ENCODE data around the gene PPIL6.
"Not testable (repeated sequence)": the region's sequence is repeated elsewhere in the genome, so short reads cannot be mapped to it uniquely, and the experiment has no call there.

The PPIL6 gene

GRCh38 chr6:109466212-109466923 lies 25.9 kb upstream of the PPIL6 start:
- DNase-seq = no peak

- no peak for DNase-seq
Measured at GRCh38 chr6:109465772-109466171, 25.3 kb upstream of the PPIL6 start.

- no peak for DNase-seq
Measured at GRCh38 chr6:109461733-109462526, 21.5 kb upstream of the PPIL6 start.

- not testable (repeated sequence) for DNase-seq
Measured at GRCh38 chr6:109461205-109461604, 20.8 kb upstream of the PPIL6 start.

- no peak for DNase-seq
Measured at GRCh38 chr6:109460161-109460829, 19.9 kb upstream of the PPIL6 start.

DNA sequence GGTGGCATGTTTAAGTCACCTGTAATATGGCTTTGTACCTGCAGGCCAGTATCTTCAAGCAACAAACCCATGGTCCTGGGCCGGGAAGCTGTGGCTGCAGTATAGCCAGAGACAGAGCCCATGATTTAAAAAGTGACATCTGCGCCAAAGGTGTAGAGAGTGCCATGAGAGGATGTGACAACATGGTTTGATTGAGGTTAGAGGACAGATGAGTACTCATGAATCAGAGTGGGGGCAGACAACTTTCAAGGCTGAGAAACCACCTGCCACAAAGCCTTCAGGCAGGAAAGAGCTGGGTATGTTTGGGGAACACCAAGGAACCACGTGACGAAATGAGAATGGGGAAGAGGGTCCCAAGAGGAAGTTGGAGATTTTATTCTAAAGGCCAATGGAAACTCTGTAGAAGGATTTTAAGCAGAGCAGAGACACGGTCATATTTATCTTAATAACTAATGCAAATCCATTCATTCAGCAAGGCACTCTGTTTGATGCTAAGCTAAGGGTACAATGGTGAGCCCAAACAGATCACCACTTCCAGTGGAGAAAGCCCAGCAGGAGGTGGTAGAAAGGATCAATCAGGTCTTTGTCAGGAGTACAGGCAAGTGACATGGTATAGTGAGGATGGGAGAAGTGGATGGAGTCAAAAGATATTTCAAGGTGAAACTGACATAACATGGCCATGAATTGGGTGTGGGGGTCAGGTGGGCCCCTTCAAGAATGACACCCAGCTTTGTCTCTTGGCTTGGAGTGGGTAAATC lies 18.5 kb upstream of the PPIL6 start:
- DNase-seq = peak; percentile 45

GRCh38 chr6:109457562-109457996 lies 17.2 kb upstream of the PPIL6 start:
- no peak for DNase-seq

GRCh38 chr6:109456710-109457561 lies 16.5 kb upstream of the PPIL6 start:
- no peak for DNase-seq

- no peak for DNase-seq
Measured at GRCh38 chr6:109456111-109456583, 15.7 kb upstream of the PPIL6 start.

- DNase-seq = peak; percentile 72
Measured at GRCh38 chr6:109455437-109456110, 15.1 kb upstream of the PPIL6 start, which contains the start of gene MICAL1. MICAL1 (minus strand) TSS chr6:109455772; CDS start chr6:109454196, 1,576 bp downstream.

DNA sequence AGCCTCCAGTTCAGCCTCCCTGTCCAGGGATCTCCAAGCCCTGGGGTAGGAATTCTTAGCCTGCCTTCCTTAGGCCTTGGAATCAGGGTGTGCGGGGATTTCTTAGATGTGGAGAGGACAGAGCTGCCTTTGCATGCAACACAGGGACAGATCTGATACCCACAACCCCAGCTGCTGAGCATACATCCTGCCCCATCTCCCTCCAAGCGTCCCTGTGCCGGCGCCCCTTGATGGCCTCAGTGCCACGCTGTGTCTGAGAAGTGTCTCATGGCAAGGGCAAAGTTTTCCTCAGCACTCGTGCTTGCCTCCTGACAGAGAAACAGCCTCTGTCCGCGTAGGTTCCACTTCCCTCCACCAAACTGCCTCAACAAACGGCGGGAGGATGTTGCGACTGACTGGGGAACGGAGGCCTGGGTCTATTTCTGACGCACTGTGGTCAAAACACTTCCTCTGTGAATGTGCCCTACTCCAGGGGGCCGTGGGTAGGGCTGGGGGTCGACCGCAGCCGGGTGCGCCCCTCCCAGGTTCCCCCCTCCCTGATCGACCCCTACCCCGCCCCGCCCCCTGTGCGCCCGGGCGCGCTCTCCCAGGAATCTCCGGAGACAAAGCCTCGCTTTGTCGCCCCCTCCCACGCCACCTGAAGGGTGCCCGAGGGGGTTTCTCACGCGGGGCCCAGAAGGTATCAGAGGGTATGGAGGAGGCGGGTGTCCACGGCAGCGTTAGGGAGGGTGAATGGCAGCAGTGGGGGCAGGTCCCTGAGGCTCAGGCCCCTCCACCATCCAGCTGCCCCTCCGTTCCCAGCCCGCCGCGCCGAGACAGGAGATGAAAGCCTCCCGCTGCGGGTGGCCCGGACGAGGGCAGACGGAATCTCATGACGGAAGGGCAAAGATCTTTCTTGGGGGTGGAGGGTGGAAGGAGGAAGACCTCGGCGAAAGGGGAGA lies 14.3 kb upstream of the PPIL6 start:
- peak; percentile 70 for DNase-seq

GRCh38 chr6:109453594-109454495 lies 13.4 kb upstream of the PPIL6 start:
- no peak for DNase-seq

DNA sequence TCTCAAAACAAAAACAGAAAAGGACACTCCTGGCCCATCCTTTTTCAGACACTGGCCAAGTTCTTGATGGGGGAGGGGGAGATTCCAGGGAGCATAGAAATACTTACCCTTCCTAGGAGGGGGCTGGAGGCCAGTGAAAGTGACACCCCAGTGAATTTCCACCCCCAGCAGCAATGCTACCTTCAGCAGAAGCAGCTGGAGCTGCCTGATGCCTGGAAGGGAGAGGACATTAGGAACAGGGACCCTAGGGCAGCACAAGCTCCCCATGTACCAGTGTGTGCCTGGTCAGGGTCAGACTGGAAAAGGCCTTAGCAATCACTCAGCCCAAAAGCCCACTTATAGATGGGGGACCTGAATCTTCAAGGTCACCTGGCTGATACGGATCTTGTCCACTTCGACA lies 12.7 kb upstream of the PPIL6 start:
- DNase-seq = no peak

DNA sequence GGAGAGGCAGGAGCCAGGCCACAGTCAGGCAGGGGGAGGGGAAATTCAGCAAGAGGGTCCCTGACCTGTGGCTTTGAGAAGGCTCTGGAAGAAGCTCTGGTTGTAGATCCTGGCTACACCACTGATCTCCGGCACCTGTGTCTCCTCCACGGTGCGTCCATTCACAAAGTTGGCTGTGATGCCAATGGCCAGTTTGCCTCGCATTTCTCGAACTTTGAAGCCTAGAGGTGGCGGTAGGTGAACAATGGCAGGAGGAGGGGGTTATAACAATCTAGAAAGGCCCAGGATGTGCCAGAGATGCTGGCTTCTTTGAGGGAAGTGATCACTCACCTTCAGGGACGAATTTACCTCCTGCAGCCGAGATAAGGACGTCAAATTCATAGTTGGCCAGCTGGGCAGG lies 11.8 kb upstream of the PPIL6 start:
- no peak for DNase-seq

DNA sequence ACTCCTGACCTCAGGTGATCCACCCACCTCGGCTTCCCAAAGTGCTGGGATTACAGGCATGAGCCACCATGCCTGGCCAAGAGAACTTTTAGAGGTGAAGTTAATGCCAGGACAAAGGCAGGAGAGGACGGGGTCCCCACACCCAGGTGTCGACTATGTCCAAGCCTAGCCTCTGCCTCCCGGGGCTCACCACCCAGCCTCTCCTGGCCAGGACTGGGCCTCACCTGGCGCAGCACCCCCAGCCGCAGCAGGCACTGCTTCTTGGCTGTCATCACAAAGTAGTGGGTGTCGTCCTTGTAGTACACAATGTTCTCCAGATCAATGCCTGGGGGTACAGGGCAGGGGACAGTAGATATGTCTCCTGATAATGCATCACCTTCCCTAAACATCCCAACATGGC lies 10.9 kb upstream of the PPIL6 start:
- DNase-seq = no peak

- no peak for DNase-seq
Measured at GRCh38 chr6:109450801-109451200, 10.4 kb upstream of the PPIL6 start.

DNA sequence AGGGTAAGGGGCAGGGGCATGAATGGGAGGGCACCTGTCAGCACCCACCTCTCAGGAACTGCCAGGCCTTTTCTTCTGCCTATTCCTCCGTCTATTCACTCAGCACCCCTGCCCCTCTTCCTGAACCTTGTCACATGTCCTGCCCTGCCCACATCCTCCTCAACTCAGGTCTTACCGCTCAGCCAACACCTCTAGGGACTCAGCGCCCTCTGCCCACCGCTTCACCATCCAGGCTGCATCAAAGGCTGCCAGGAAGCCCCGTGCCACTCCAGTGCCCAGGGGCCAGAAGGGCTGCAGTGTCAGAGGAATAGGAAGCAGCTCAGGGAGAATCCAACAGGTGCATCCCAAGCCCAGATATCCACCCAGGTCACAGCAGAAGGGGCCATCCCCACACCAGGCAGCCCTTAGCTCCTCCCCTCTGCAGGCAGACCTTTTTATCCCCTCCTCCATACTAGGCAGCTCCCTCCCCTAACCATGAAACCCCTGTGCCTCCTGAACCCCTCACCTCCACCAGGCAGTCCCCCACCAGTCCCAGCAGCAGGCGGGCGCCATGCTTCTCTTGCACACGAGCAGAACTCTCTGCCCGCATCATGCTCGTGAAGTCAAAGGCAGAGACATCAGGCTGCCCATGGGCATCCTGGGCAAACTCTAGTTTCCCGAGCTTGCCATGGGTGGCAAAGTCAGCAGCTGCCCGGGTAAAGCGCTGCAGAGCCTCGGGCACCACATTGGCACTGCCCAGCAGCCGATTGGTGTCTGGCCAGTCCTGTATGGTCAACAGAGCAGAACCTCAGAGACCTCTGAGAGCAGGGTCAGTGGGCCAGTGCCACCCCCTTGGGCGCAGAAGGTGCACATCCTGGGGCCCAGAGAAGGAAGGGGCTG lies 9.6 kb upstream of the PPIL6 start:
- no peak for DNase-seq

Data from activated naive CD4-positive, alpha-beta T cell treated with Interleukin-2 at 50 U/mL for 16 hours (primary cell).